HEK293 (cell line): Measurements from ENCODE around the gene DUSP16.

ENCODE experiments used
- MEIS1 ChIP-seq: sonication (generic); formaldehyde crosslinking; IDR thresholded peaks from 2 replicates; pipeline ENCODE4 v1.8.1; 2022; ENCODE audit warnings: missing genetic modification reagents, mild to moderate bottlenecking, borderline replicate concordance
- YY1 ChIP-seq: fragments of 450-650 bp; formaldehyde crosslinking; IDR thresholded peaks from 2 replicates; pipeline ENCODE4 v1.5.1; 2018; ENCODE audit warnings: missing biosample characterization, missing genetic modification characterization
- ZNF114 ChIP-seq: fragments of 450-650 bp; formaldehyde crosslinking; IDR thresholded peaks from 2 replicates; pipeline ENCODE4 v1.5.0; 2017; ENCODE audit warnings: missing biosample characterization, missing genetic modification characterization
- ZNF169 ChIP-seq: fragments of 450-650 bp; formaldehyde crosslinking; IDR thresholded peaks from 2 replicates; pipeline ENCODE4 v1.5.1; 2016; ENCODE audit warnings: missing biosample characterization, missing genetic modification characterization
- ZNF174 ChIP-seq: fragments of 450-650 bp; formaldehyde crosslinking; IDR thresholded peaks from 2 replicates; pipeline ENCODE4 v1.5.0; 2017; ENCODE audit warnings: missing biosample characterization, mild to moderate bottlenecking, missing genetic modification characterization
- ZNF214 ChIP-seq: fragments of 450-650 bp; formaldehyde crosslinking; IDR thresholded peaks from 2 replicates; pipeline ENCODE4 v1.5.1; 2017; ENCODE audit warnings: missing biosample characterization, mild to moderate bottlenecking, missing genetic modification characterization, borderline replicate concordance
- ZNF274 ChIP-seq, 2 experiments: fragments of 200-500 bp in 1 of 2; fragments of 450-650 bp in 1 of 2; sonication (Bioruptor generic) in 1 of 2; formaldehyde crosslinking in 1 of 2; IDR thresholded peaks; 2 replicates each; pipeline versions ENCODE4 v1.5.1 to v1.6.1; 2014 to 2016; ENCODE audit warnings: borderline replicate concordance in 1 of 2, inconsistent platforms in 1 of 2, low read length in 1 of 2, missing biosample characterization in 1 of 2, missing genetic modification characterization in 1 of 2
- ZNF292 ChIP-seq: fragments of 450-650 bp; formaldehyde crosslinking; IDR thresholded peaks from 2 replicates; pipeline ENCODE4 v1.5.1; 2016; ENCODE audit warnings: low read depth, missing biosample characterization, missing genetic modification characterization, borderline replicate concordance
- ZNF416 ChIP-seq: fragments of 450-650 bp; formaldehyde crosslinking; IDR thresholded peaks from 2 replicates; pipeline ENCODE4 v1.5.1; 2016; ENCODE audit warnings: missing biosample characterization, missing genetic modification characterization
- ZNF76 ChIP-seq: fragments of 450-650 bp; formaldehyde crosslinking; IDR thresholded peaks from 2 replicates; pipeline ENCODE4; 2016; ENCODE audit warnings: low read depth, missing biosample characterization, missing genetic modification characterization, borderline replicate concordance
- TF ChIP-seq, protein P1 (sequence below): fragments of 450-650 bp; formaldehyde crosslinking; IDR thresholded peaks from 2 replicates; pipeline ENCODE4 v1.5.1; 2016; ENCODE audit warnings: missing biosample characterization, missing genetic modification characterization

DNA sequence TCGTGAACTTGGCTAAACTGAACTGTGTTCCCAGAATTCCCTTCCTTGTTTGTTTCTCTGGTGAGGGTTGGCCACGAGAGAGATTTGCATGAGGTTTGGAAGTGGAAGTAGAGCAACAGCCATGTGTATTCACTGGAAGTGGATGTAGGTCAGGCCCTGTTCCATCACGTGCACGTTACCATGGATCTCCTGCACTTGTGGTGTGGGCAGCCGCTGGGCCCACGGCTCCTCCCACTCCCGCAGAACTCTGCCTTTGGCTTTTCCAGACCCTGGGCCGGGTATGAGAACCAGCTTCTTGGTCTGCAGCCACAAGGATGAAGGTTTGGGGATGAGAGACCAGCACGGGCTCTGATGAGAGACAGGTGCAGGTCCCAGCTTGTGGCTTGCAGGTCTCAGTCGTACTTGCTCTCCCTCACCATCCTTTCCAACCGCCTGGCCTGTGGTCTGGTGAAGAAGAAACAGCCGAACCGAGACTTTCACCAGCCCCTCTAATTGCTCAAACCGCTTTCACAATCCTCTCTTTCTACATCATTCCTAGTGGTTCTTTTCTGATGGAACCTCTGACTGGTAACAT lies 94.9 kb downstream of the DUSP16 start:
- TF ChIP-seq ZNF292 (tag by site-specific recombination) (no peak), MEIS1 (CRISPR knock-in tag) (no peak), ZNF169 (no peak), ZNF114 (tag by site-specific recombination) (no peak), YY1 (tag by site-specific recombination) (no peak), ZNF174 (tag by site-specific recombination) (no peak), ZNF274 (IDR thresholded peaks at IDR 0.05; ENCODE audit: low read length) (no peak), ZNF274 (tag by site-specific recombination; IDR thresholded peaks at IDR 0.05; ENCODE audit: borderline replicate concordance) (no peak), ZNF214 (tag by site-specific recombination) (no peak), ZNF76 (tag by site-specific recombination) (no peak), ZNF416 (tag by site-specific recombination) (no peak)
- TF ChIP-seq, protein P1, sequence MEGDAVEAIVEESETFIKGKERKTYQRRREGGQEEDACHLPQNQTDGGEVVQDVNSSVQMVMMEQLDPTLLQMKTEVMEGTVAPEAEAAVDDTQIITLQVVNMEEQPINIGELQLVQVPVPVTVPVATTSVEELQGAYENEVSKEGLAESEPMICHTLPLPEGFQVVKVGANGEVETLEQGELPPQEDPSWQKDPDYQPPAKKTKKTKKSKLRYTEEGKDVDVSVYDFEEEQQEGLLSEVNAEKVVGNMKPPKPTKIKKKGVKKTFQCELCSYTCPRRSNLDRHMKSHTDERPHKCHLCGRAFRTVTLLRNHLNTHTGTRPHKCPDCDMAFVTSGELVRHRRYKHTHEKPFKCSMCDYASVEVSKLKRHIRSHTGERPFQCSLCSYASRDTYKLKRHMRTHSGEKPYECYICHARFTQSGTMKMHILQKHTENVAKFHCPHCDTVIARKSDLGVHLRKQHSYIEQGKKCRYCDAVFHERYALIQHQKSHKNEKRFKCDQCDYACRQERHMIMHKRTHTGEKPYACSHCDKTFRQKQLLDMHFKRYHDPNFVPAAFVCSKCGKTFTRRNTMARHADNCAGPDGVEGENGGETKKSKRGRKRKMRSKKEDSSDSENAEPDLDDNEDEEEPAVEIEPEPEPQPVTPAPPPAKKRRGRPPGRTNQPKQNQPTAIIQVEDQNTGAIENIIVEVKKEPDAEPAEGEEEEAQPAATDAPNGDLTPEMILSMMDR (tag by site-specific recombination): no peak
